Hepatocyte (in vitro differentiated cells): Measurements from ENCODE around the gene JARID2.

Experiments used
- CTCF ChIP-seq: fragments of 200-600 bp; sonication (generic); IDR thresholded peaks from 2 replicates; pipeline ENCODE4 v1.5.1; 2016; ENCODE audit warnings: antibody characterized with exemption, mild to moderate bottlenecking; ENCODE audit not compliant: poor library complexity
- EZH2phosphoT487 ChIP-seq: fragments of 200-600 bp; sonication (generic); IDR thresholded peaks from one replicate; pipeline ENCODE4 v1.6.1; 2018; ENCODE audit warnings: antibody characterized with exemption, mild to moderate bottlenecking, low read depth, moderate library complexity; ENCODE audit not compliant: unreplicated experiment, severe bottlenecking

GRCh38 chr6:15309611-15310283, 63.9 kb downstream of the JARID2 start:
- no peak for TF ChIP-seq CTCF
- TF ChIP-seq EZH2phosphoT487: no peak
